GM13976 (cell line): Measurements from ENCODE around the gene QKI.

ENCODE experiments used
- DNase-seq: peaks from one replicate; pipeline ENCODE4 v3.0.0; 2012; ENCODE audit warnings: low spot score
- in situ Hi-C: fragments of 300-500 bp; cut with MboI; formaldehyde crosslinking; loops from one replicate; pipeline ENCODE4 v1.12.0; 2022; ENCODE audit warnings: low sequenced_read_pairs, mixed read lengths, inconsistent platforms; ENCODE audit not compliant: unreplicated experiment
- TF ChIP-seq, protein P1 (sequence below): IDR thresholded peaks from 2 replicates; pipeline ENCODE4 v1.5.1; 2012; ENCODE audit warnings: borderline replicate concordance, mild to moderate bottlenecking; ENCODE audit not compliant: insufficient read depth; ENCODE audit errors: extremely low read depth, missing control alignments, control extremely low read depth

The QKI gene

DNA sequence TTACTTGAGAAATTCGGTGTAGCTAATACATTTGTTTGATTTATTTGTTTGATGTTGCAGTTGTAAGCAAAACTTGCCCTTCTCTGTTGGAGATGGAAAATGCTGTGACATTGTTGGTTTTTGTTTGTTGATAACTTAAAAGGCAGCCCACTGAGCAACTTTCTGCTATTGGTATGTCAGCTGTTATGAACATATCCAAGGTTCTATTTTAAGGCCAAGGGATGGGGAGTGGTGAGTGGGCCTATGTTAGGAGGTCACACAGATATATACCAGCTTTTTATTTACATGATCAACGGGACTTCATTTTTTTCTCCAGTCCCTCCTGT, 5.7 kb downstream of the QKI start:
- no peak for DNase-seq
- TF ChIP-seq, protein P1, sequence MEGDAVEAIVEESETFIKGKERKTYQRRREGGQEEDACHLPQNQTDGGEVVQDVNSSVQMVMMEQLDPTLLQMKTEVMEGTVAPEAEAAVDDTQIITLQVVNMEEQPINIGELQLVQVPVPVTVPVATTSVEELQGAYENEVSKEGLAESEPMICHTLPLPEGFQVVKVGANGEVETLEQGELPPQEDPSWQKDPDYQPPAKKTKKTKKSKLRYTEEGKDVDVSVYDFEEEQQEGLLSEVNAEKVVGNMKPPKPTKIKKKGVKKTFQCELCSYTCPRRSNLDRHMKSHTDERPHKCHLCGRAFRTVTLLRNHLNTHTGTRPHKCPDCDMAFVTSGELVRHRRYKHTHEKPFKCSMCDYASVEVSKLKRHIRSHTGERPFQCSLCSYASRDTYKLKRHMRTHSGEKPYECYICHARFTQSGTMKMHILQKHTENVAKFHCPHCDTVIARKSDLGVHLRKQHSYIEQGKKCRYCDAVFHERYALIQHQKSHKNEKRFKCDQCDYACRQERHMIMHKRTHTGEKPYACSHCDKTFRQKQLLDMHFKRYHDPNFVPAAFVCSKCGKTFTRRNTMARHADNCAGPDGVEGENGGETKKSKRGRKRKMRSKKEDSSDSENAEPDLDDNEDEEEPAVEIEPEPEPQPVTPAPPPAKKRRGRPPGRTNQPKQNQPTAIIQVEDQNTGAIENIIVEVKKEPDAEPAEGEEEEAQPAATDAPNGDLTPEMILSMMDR, result no peak
- in situ Hi-C loops, result loop anchor here (10.0 to 25.0 kb wide), 2 partner anchors 535 to 692 kb away; no protein-coding TSS in a partner anchor

DNA sequence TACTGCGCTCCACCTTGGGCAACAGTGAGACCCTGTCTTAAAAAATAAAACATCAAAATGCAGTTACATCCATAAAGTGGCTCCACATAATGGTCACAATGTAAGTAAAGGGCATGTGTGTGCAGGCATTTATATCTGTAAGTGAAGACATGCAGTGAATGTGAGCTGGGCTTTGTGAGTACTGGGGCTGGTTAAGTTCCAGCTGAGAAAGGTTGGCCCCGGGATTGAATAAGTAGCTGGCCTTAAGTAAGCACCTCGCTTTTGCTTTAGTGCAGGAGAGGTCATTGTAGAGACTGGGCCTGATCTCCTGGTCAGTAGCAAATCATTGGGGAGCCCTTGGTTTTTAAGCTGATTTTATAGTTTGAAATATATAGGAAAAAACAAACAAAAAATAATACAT, 8.0 kb downstream of the QKI start:
- DNase-seq, result no peak
- TF ChIP-seq, protein P1, result no peak
- in situ Hi-C loops, result loop anchor here (10.0 to 25.0 kb wide), 2 partner anchors 532 to 690 kb away; no protein-coding TSS in a partner anchor

DNA sequence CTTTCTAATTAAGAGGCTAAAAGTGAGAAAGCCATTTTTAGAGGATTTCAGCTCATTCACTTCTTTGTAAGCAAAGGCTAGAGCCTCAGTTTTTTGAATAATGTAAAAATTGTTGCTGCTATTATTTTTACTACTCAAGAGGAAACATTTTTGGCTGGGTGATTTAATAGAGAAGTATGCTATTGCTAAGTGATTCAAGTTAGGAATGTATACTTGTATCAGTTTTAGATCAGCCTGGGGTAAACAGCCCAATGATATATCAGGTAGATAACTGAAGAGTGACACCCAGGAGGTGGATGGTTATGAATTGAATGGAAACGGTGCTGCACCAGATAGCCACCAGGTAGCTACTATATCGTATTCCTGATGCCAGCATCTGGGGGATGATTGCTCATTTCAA, 9.2 kb downstream of the QKI start:
- in situ Hi-C loops, result loop anchor here (10.0 to 25.0 kb wide), 2 partner anchors 531 to 689 kb away; no protein-coding TSS in a partner anchor
- TF ChIP-seq, protein P1, result no peak
- DNase-seq, result no peak

DNA sequence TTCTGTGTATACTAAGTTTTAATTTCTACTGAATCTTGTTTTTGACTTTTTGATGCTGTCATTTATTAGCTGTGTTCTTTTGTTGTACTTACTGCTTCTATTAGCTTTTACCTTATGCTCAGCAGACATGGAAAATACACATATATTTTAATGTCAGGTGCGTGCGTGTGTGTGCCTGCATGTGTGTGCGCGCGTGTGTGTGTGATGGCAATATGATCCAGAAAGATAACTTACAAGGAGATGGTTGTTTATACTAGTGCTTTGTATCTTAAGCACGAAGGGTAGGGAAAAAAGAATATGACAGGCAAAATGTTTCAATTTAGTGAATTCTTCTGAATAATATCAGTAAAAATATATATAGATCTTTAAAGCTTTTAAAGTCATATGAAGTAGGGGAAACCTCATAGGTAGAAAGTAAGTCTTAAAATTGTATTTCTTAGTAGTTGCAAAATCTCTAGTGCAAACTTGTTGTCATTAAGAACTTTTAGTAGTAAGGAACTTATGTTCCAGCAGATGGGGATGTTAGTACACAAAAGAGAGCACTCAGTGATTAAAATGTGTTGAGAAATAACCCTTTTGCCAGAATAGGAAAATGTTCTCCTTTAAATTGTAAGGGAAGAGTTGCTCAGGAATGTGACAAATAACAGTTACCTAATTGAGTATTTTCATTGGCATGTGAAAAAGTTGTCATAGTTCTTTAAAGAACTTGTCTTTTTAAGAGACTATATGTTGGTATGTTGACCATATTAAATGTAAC, 13.2 kb downstream of the QKI start:
- no peak for DNase-seq
- TF ChIP-seq, protein P1, result peak; percentile 9
- in situ Hi-C loops, result loop anchor here (10.0 kb wide), 1 partner anchor 527 kb away; no protein-coding TSS in a partner anchor

DNA sequence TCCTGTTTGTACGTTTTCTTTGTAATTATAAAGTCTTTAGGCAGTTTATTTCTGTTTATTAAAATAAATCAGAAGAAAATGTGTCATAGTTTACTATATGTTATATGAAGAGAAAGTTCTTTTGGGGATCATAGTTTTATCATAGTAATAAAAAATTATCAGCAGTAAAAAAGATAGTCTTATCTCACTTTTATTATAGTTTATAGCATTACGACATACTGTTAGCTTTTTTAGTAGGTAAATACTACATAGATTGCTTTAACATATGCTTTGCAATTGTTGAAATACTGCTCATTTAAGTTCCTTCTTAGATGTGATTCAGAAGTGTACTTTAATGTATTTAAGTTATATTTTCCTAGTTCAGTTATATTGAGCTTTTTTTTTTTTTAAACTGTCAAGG, 13.9 kb downstream of the QKI start:
- in situ Hi-C loops, result loop anchor here (10.0 kb wide), 1 partner anchor 526 kb away; no protein-coding TSS in a partner anchor
- TF ChIP-seq, protein P1, result no peak
- no peak for DNase-seq

DNA sequence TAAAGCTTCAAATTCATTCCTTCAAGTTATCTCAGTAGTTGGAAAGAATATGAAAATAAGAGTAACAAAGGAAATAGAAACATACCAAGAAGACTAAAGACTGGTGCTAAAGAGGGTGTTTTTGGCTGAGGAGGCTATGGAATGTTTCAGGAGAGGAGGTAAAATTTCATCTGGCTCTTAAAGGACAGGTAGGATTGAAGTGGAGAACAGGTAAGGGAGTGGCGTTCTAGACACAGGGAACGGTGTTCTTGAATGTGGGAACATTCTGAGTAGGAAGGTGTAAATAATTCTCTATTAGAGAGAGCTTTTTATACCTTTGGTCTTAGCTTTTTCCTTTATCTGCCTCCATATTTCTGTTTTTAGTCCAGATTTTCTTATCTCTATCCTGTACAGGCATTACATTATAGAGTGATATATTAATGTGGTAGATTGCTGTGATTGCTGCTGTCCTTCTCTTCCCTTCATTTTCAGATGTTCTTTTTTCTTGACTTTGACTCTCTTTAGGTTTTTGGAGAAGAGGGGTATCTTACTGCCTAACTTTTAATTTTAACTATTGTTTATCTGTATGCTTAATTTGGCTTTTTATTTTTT, 15.4 kb downstream of the QKI start:
- in situ Hi-C loops, result loop anchor here (10.0 kb wide), 1 partner anchor 525 kb away; no protein-coding TSS in a partner anchor
- DNase-seq, result no peak
- TF ChIP-seq, protein P1, result no peak
